HG02798 (cell line): ENCODE measurements around the gene ZDHHC3.
A peak's percentile ranks its signal among the peaks of the same experiment; 100 is the strongest.
"Not testable (repeated sequence)": the region's sequence is repeated elsewhere in the genome, so short reads cannot be mapped to it uniquely, and the experiment has no call there.

Source experiments
- ATAC-seq: cut with Tn5 transposase; IDR thresholded peaks from one replicate; pipeline ENCODE4 v1.9.1; 2021; ENCODE audit warnings: mild to moderate bottlenecking; ENCODE audit not compliant: unreplicated experiment, poor library complexity

The ZDHHC3 gene

GRCh38 chr3:44968447-44968858 lies 7.5 kb downstream of the ZDHHC3 start:
- no peak for ATAC-seq

DNA sequence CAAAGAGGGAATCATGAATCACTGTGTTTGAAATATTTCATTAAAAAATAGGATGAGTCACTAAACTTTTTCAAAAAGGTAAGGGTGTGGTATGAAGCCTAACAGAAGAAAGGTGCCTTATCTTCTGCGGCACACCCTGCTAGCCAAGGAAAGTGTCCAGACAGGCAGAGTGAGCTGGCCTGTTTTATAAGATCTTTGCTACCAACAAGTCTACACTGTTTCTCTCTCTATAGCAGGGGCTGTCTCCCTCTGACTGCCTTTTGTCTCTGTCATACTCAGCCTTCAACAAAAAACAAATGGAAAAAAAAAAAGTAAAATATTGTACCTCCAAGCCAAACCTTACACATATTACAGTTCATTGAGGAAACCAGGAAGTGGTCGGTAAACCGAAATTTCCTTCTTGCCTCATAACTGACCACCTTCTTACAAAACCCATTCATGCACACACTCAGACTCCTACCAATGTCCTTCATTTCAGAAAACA lies 9.1 kb downstream of the ZDHHC3 start:
- no peak for ATAC-seq

GRCh38 chr3:44965165-44965564 lies 10.8 kb downstream of the ZDHHC3 start:
- no peak for ATAC-seq

DNA sequence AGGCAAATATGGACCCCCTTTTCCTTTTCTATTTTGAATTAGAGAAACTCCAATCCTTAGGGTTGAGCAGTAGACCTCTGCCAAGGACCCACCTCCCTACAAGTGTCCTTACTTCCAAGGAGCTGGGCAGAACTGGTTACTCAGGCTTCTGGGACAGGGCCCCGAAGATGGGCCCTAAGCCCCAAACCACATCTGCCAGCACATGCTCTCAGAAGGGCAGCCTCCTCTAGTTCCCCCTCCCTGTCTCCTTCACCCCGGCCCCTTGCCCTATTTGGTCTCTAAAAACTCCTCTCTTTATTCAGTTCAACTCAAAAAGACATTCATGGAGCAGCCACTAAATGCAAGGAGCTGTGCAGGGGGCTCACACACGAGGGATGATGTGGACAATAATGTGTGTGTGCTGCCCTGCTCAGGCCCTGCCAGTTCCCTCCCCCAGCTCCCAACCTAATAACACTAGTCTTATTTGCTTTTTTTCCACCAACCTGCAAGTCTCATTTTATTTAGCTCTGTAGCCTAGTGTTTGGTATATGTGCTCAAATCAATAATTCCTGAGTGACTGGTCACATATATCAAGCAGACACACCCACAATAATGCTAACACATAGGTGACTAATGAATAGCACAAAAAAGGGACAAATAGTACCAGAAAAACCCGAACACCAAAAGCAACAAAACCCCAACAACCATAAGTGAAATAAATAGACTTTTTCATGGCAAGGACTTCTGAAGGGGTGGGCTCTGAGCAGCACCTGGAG lies 12.2 kb downstream of the ZDHHC3 start:
- ATAC-seq: no peak

- no peak for ATAC-seq
These were observed 13.2 kb downstream of the ZDHHC3 start for GRCh38 chr3:44962621-44963393.

- ATAC-seq: no peak
These were observed 14.1 kb downstream of the ZDHHC3 start for GRCh38 chr3:44961888-44962287.

DNA sequence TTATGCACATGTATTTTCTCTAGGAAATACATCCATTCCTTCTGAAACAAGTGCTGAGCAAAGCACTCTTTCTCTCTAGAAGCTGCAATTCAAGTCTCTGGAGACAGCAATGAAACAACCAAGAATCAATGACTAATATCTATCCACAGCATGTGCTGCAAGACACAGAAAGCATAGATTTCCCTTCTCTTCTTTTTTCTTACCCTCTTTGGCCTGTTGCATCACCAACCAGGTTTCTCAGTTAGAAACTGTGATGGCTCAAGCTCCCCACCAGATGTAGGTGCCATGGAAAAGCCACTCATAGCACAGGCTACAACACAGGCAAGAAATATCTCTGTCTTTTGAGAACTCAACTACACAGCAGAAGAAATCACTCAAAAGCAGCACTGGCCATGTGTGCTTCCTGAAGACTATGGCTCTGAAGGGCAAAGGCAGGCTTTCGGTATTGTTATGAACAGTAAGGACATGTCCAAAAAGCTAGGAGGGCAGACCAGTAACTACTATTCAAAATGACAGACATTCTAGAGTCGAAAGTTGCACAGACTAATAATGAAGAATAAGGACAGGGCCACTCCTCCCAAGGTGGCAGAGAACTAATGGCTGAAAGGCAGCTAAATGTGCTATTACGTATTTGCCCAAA lies 15.5 kb downstream of the ZDHHC3 start:
- ATAC-seq: no peak

GRCh38 chr3:44958386-44958785 lies 17.6 kb downstream of the ZDHHC3 start:
- no peak for ATAC-seq

DNA sequence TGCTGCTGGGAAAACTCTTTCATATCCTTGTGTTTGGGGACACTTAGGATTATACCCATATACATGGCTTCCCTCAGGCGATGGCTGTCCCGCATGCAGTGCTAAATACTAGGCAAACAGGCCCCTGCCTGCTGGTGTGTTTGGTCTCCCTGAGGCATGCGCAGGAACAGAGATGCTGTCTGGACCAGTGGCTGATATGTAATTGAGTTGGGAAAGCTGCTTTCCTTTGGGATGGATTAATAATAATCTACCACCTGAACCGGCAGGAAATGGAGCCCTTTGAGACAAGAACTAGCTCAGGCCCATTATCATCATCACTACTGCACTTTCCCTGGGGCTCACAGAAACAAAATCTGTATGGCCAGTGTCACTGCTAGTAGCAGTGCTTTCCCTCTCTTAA lies 18.0 kb downstream of the ZDHHC3 start:
- ATAC-seq: no peak

DNA sequence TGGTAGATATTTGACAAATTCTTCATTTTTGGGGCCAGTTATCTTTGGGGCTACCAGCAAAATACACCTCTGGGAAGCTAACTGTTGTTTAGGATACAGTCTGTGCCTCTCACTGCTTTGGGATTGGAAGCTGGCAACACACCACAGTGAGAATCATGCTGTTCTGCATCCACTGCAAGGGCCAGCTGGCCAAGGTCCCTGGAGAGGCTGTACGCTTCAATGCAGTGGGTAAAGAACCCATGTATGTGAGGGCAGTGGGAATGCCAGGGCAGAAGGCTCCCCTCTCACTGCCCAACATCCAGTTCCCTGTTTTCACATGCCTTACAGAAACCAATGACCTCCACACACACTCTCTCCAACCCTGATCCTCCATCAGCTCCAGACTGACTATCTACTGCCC lies 20.1 kb downstream of the ZDHHC3 start:
- no peak for ATAC-seq

GRCh38 chr3:44954962-44955361 lies 21.0 kb downstream of the ZDHHC3 start:
- peak; percentile 58 for ATAC-seq

DNA sequence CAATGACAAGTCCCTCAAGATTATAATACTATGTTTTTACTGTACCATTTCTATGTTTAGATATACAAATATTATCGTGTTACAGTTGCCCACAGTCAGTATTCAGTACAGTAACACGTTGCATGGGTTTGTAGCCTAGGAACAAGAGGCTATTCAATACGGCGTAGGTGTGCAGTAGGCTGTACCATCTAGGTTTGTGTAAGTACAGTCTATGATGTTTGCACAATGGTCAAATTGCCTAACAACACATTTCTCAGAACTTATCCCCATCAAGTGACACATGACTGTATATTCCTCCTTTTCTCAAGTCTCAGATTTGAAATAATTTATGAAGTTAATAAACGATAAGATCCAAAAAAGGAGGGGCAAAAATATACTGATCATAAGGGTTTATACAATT lies 21.7 kb downstream of the ZDHHC3 start:
- no peak for ATAC-seq

- no peak for ATAC-seq
These were observed 23.3 kb downstream of the ZDHHC3 start for GRCh38 chr3:44952689-44953088.

DNA sequence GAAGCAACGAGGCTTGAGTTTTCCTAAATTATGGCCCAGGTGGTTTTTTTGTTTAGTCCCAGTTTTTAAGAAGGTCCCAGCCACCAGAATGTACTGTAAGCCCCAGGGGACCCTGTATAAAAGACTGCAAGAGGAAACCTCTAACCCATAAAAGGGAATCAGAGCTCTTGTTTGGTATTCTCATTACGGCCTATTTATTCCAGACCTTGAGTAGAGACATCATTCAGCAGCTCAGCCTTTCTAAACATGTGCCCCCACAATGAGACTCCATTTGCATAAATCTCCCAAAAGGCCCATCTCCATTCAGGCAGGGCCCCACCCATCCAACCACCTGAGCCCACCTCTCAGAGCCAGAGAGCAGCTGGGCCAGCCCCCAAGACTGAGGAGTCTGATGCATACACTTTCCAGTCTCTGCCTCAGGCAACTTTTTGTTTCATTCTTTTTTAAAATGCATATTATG lies 25.7 kb downstream of the ZDHHC3 start:
- ATAC-seq: no peak

GRCh38 chr3:44949770-44950169 lies 26.2 kb downstream of the ZDHHC3 start:
- ATAC-seq: not testable (repeated sequence)

GRCh38 chr3:44948239-44948638 lies 27.7 kb downstream of the ZDHHC3 start:
- no peak for ATAC-seq

DNA sequence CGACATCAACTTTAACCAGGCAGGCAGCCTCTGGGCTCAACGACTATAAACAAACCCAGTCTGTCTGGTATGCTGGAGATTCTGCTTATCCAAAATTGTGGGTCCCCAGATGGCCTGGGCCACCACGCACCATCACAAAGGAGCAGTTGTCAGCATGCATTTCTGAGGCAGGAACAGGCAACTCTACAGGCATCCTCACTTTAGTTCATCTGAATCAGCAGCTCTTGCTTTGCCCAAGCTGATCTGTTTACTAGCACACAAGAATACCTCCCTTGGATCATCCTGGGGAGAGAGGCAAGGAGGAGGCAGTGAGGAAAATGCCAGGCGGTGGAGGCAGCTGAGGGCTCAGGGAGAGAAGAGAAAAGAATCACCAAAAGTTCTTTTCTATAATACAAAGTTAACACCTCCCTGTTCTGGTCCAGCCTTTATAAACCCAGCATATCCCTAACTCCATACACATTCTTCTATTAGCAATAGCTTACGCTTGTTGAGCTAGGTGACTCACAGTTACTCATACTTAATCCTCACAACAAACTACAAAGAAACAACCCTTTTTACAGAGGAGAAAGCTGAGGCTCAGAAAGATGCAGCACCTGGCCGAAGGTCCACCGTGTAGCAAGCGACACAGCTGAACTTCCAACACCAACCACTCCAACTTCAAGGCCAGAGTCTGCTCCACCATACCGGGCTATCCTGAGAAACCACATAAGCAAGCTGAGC lies 33.6 kb downstream of the ZDHHC3 start:
- no peak for ATAC-seq

DNA sequence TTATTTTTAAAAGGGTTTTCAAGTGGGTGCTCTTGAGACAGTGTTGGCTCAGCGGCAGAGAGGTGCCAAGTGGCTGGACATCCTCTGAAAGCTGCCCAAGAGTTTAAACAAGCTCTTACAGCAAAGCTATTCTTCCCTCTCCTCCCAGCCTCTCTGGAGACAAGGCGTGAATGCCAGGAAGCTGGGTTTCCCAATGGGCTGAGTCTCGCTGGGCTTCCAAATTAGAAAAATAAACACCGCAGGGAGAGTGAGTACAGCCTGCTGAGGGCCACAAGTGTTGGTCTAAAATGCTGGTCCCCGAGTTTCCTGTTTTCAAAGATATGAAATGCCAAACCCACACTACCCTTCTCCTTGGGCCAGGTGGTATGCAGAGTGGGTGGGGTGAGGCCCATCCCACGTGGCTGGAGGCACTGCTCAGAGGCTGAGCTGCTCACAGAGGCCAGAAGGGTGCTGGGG lies 36.4 kb downstream of the ZDHHC3 start:
- ATAC-seq: no peak

GRCh38 chr3:44932986-44933944 lies 42.7 kb downstream of the ZDHHC3 start:
- ATAC-seq: no peak
